Fibroblast of skin of scalp (primary cell): ENCODE data around the gene NFIX.

Experiments
- DNase-seq: peaks from one replicate; pipeline ENCODE4 v3.0.0-alpha.2; 2013

NFIX gene

DNA sequence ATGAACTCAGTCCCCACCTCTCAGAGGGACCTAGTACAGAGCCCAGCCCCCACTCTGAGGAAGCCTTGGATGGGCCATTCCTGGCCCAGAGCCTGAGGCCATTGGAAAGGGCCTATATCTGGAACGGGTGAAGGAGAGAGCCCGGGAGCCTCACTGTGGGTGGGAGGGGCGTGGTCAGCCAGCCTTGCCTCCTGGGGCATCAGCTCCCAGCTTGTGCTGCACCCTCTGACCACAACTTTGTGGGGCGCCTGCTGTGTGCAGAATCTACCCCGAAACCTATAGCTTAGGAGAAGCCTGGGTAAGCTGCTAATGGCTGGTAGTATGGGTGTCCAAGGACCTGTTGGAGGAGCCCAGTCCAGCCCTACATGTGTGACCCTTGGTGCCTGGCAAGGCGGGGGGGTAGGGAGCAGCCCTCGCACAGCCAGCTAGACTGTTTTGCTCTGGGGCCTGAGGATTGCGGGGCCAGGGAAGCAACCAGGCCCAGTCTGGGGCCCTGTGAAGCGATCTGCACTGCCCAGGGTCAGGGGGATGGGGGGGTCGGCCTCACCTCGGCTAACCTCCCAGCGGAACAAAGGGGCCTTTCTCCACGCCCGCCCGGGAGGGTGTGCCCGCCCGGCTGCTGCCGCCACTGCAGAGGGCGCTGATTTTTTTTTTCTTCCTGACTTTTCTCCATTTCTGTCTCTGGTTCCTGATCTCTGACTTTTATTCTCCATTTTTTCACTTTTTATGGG is 65.1 kb downstream of the NFIX start:
- DNase-seq = no peak

DNA sequence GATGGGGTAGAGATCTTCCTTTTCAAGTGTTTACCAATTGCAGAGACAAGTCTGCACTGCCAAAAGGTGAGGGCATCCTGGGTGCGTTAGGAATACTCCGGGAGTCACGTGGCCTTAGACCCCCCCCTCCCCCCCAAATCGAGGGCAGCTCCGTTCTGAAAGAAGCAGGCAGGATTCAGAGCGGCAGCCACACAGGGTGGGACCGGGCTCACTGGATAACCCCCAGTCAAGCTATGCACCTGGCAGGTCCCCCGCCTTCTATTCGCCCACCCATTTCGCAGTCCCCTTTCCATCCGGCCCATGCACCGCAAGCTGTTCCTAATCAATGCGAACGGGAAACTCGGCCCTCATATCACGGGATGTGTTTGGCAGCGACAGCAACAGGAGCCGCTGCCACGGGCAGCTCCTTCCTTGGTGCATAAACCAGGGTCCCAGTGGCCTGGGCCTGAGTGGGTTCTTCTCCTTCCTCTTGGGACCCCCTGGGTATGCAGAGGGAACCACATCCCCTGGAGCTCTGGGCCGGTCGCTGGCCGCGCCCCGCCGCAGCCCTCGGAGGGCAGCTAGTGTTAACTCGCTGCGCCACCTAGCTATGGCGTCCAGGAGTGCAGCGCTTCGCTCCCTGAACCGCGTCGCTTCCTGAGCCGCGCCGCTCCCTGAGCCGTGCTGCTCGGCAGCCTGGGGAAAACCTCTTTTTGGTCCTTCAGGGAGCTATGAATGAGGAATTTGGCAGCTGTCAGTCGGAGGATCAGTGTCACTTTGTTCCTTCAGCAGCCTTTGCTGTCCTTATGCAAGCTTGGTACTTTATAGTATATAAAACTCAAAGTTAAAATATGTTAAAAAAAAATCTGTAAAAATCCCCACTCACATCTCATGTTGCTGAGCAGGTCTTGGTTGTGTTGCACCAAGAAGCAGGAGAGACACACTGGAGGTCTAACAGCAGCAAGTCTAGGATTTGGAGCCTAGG is 66.0 kb downstream of the NFIX start:
- DNase-seq = peak; percentile 80

GRCh38 chr19:13062317-13062716 is 67.0 kb downstream of the NFIX start:
- DNase-seq = no peak

- DNase-seq = no peak
These were observed 68.3 kb downstream of the NFIX start for GRCh38 chr19:13063461-13064091.

- no peak for DNase-seq
These were observed 68.8 kb downstream of the NFIX start for GRCh38 chr19:13064092-13064489.

GRCh38 chr19:13066226-13066625 is 71.0 kb downstream of the NFIX start:
- no peak for DNase-seq

DNA sequence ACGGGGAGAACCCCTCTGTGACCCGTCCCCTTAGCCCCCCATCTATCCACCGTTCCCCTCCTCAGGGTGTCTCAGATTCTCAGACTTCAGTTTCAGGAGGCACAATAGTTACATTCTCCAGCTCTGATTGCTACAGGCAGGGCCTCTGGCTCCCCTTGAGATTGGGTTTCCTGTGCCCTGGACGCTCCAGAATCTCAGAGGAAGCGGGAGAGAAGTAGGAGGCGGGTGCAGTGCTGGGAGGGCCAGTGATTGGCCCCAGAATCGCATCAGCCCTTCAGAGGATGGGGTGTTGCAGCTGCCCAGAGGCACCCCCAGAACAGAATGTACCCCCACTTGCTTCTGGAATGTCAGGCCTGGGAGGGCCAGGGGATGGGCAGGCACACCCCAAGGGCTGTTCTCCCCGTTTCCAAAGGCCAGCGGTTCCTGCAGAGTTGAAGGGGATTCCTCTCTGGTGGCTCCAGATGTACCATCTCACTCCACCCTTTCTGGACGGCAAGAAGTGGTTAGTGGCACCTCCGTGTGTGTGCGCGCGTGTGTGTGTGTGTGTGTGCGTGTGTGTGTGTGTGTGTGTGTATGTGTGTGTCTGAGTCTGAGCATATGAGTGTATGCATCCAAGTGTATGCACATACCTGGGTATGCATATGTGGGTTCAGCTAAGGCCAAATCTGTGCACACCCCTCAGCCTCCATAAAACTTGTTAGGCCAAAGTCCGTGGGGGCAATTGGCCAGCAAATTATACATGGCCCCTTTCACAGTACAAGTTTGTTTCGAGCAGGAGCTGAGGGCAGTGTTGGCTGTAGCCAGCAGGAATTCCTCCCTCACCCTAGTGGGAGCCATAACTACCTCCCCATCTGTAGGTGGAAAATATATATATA is 71.9 kb downstream of the NFIX start:
- no peak for DNase-seq

DNA sequence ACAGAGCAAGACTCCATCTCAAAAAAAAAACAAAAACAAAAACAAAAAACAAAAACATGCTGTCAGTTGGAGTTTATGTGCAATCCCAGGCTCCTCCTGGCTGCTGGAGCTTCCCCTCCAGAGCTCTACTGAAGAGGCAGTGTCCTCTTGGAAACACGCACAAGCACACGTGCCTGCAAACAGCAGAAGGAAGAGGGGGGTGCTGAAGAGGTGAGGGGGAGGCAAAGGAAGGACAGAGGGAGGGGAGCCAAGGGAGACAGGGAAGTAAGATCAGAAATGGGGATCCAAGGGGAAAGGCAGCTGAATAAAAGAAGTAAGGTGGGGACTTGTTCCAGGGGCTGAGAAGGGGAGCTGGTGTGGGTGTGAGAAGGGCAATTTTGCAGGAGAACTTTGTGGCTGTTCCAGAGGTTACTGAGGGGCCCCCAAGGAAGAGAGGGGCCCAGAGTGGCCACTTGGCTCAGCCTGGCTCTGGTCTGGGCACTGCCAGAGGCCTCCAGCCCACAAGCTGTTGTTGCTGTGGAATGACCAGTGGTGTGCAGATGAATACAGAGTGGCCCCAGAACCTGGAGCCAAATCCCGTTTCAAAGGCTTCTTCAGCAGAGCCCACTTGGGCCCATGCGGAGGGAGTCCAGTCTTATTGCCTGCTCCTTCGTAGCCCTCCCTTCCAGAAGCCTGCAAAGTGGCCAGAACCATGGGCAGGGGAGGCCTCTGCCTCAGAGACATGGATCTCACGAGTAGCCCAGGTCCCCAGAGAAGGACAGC is 73.0 kb downstream of the NFIX start:
- DNase-seq = no peak

GRCh38 chr19:13069415-13070359 is 74.4 kb downstream of the NFIX start:
- DNase-seq = no peak

DNA sequence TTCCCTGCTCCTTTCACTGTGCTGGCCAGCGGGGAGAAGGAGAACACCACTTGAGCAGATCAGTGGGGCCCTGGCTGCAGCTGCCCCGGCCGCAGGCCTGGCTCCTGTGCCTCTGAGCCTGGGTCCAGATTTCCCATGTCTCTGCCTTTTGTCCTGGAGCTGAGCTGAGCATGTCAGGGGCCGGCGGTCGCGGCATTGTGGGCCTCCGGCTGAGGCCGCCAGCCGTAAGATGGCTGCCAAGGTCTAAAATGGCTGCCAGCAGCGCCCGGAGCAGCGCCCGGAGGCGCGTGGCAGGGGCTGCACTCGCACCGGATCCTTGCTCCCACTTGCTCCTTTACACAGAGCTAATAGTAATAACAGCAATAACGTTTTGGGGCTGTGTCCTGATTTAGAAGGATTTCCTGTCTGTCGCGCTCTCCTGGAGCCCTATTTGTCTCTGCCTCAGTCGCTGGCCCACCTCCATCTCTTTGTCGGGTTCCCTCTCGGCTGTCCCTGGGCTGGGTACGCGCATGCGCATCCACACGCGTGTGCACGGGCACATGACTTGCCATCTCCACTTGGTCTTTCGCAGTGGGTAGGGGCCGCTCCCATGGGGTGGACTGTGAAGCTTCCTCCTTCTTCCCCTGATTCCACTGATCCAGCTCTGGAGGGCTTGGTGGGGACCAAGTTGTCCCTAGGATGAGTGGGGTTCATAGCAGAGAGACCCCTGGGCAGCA is 75.3 kb downstream of the NFIX start:
- no peak for DNase-seq

GRCh38 chr19:13071444-13072187 is 76.3 kb downstream of the NFIX start:
- DNase-seq = no peak

GRCh38 chr19:13072188-13072908 is 77.1 kb downstream of the NFIX start:
- no peak for DNase-seq

DNA sequence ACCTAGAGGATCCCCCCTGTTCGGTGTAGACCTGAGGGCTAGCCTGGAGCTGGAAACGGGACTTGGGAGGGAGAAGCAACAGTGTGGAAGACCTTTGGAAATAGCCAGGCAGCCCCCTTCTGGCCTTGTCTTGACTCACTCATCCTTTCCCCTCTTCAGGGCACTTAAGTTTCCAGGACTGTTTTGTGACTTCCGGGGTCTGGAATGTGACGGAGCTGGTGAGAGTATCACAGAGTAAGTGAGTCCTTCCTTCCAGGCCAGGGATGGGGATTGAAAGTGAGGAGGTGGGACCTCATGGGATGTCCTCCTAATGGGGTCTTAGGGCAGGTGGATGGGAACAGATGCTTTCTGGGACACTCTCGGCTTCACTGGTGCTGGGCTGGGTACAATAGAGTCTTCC is 78.0 kb downstream of the NFIX start:
- no peak for DNase-seq

- no peak for DNase-seq
These were observed 79.1 kb downstream of the NFIX start for GRCh38 chr19:13074378-13074777.

GRCh38 chr19:13076320-13076719 is 81.0 kb downstream of the NFIX start:
- DNase-seq = no peak

- no peak for DNase-seq
These were observed 81.5 kb downstream of the NFIX start for GRCh38 chr19:13076787-13077186.

- DNase-seq = no peak
These were observed 82.0 kb downstream of the NFIX start for GRCh38 chr19:13077240-13077639.

- DNase-seq = no peak
These were observed 83.1 kb downstream of the NFIX start for GRCh38 chr19:13078381-13078780.
